Non-pigmented ciliary epithelial cell (primary cell): ENCODE measurements around the gene NECAP2.
"Not testable (repeated sequence)": the region's sequence is repeated elsewhere in the genome, so short reads cannot be mapped to it uniquely, and the experiment has no call there.

Experiments
- DNase-seq: peaks from one replicate; pipeline ENCODE4 v3.0.0-alpha.2; 2010; ENCODE audit warnings: low read depth

Gene NECAP2

DNA sequence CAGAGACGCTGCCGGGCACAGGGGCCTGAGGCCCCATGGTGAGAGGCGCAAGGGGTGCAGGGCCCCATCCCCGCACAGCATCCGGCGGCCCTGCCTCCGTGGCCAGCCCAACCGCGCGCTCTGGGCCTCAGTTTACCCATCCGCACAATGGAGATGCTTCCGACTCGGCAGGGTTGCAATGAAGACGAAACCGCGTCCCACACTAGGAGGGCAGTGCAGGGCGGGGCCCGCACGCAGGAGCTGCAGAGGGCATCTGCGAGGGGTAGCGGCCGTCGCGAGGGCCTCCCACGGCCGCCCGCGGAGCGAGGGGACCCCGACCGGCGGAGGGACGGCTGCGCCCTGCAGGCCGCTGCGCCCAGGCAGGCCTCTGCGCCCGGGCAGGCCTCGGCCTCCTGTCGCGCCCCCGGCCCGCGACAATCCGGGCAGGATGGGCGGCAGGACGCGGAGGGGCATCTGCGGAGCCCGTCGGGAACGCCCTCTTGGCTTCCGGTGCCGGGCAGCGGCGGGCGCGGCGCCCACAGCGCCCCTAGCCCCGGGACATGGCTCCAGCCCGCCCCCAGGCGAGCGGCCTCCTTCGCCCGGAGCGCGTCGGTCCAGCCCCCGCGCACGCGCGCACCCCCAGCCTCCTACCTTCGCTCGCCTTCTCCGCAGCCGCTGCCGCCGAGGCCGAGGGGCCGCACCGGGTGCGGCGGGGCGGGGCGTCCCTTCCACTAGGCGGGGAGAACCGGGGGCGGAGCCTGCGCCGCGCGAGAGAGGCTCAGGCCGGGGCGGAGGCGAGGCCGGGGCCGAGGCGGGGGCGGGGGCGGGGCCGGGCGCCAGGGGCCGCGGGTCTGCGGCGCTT is 58.3 kb downstream of the NECAP2 start:
- DNase-seq = no peak

DNA sequence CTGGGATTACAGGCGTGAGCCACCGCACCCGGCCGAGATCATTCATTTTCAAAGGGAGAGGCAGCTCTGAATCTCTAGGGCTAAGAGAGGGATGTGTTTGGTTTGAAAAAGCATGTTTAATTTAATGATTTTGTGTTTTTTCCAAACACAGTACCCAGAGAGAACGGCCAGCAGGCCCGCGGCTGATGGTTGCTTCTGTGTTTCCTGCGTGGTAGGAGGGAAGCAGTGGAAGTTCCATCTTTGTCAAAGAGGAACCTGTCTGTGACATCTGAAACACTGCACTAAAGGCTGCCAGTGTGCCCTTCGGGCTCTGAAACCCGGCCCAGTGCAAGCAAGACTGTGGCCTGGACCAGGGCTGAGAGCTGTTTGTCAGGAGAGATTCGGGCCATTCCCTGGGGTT is 59.9 kb downstream of the NECAP2 start:
- DNase-seq = not testable (repeated sequence)

DNA sequence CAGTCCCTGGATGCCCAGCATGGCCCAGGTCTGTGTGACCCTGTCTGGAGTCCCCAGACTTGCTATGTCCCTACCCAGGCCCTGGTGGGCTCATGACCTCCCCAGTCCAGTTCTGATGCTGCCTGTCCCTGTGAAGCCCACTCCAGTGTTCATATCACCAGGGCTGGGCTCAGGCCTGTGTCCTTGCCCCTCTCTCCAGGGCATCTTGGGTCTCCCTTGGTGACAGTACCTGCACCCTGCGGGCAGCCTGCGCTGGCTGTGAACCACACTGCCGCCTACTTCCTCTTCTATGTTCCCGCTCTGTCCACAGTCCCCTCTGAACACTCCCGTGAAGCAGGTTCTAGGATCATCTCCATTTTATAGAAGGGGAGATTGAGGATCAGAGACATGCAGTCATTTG is 60.5 kb downstream of the NECAP2 start:
- not testable (repeated sequence) for DNase-seq

DNA sequence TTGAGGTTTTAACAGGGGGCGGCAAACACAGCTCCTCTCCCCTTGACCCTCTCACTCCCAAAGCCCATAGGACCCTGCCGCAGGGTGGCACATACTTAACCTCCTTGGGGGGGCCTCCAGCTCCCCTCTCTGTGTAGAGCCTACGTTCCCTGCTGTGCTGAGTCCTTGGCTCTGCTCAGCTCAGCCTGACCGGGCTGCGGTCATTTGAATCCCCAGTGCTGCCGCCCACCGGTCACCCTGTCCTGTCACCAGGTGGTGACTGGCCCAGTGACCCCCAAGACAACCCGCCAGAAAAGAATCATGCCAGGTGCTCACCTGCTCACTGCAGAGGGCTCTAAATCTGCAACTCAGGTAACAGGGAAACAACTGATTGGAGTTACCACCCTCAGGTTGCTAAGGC is 60.9 kb downstream of the NECAP2 start:
- DNase-seq = not testable (repeated sequence)

DNA sequence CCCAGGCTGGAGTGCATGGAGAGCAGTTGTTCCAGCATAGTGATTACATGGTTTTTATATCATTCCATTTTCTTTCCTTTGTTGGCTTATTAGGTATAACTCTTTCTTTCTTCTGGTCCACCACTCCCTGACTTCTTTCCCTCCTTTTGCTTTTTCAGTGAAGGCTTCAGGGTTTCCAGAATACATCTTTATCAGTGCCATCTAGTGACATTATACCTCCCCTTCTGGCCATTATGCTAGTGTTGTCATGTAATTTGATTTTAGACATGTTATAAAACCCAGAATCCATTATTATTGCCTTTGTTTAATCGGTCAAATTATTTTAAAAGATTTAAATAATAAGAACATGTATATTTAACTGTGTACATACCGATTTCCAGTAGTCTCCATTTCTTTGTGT is 63.0 kb downstream of the NECAP2 start:
- DNase-seq = no peak

DNA sequence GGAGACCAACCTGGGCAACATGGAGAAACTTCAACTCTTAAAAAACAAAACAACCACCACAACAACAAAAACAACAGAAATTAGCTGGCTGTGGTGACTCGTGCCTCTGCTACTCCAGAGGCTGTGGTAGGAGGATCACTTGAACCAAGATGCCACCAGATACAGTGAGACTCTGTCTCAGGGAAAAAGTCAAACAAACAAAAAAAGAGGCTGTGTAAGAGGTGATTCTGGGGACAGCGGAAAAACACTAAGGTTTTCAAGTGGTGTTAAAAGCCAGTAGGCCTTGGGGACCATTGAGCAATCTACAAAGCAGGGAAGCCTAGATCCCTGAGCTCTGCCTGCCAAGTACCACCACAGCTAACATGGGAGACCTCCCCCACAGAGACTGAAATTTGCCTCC is 65.3 kb downstream of the NECAP2 start:
- DNase-seq = not testable (repeated sequence)

DNA sequence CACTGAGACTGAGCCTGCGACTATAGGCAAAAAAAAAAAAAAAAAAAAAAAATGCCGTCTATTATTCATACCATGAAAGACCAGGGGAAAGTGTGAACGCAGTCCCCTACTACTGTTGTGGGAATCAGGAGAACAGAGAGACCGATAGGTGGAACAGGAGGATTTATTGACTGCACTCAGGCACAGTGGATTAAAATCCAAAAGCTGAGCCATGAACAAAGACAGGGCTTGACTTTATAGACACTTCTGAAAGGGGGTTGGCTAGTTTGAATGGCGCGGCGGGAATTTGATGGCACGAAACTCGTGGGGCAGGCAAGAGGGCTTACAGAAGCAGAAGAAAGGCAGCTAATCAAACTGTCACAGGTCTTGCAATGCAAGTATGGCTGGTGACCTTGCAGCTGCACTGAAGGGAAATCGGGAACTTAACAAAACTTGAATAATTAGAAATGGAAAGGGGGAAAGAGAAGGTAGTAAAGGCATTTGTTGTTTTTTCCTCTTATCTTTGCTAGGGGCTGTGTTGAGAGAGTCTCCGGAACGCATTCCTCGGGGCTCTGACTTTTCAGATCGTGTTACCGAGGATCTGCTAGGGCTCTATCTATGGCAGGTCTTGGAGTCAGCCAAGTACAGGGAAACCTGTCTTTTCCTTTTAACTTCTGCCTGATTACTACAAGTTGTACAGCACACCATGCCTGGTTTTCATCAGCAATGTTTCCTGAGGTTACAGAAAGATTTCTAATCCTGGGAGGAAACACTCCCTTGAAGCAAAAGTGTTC is 66.0 kb downstream of the NECAP2 start:
- not testable (repeated sequence) for DNase-seq

DNA sequence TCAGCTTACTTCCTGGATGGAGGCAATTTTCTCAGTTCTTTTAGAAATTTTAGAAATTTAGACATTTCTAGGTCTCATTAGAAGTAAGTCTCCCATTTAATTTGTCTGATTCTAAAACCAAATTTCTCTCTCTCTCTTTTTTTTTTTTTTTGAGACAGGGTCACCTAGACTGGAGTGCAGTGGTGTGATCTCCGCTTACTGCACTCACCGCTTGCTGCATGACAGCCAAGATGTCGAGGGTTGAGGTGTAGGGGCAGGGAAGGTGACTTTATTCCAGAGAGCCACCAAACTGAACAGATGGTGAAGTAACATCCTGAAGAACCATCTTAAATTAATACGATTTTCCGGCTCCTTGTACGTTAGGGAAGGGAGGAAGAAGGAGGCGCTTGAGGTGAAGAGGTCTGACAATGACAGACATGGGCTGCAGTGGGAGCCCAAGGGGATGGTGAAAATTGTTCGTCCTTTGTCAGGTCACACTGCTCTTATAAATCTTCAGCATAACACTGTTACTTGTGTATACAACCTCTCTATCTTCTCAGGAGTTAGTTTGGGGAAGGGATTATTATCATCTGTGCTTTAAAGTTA is 68.4 kb downstream of the NECAP2 start:
- DNase-seq = not testable (repeated sequence)
